ENCODE results near the gene HIRA. TPM values are rescaled to one million over a fixed set of nuclear protein-coding genes. Genes with fewer than 3 reads are reported as not detected.

The HIRA gene
- total RNA-seq, 1 donor = 17.7 TPM

DNA sequence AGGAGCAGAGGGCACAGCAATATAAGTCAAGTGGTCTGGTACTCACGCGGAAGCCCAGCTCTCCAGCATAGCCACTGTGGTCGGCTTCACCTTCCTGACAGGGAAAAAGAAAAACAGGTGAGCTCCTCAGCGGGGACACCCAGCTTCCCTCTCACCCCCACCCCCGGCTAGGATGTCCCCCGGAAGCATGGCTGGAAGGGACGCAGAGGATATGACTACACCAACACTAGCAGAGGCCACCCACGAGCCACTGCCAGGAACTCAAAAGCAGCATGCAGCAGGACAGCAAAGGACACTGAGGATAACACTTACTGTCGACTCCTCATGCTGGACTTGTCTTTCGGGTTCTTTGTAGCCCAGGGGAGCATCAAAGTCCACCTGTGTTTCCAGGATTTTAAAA, 25.0 kb upstream of the HIRA start:
- TF ChIP-seq, protein P1, sequence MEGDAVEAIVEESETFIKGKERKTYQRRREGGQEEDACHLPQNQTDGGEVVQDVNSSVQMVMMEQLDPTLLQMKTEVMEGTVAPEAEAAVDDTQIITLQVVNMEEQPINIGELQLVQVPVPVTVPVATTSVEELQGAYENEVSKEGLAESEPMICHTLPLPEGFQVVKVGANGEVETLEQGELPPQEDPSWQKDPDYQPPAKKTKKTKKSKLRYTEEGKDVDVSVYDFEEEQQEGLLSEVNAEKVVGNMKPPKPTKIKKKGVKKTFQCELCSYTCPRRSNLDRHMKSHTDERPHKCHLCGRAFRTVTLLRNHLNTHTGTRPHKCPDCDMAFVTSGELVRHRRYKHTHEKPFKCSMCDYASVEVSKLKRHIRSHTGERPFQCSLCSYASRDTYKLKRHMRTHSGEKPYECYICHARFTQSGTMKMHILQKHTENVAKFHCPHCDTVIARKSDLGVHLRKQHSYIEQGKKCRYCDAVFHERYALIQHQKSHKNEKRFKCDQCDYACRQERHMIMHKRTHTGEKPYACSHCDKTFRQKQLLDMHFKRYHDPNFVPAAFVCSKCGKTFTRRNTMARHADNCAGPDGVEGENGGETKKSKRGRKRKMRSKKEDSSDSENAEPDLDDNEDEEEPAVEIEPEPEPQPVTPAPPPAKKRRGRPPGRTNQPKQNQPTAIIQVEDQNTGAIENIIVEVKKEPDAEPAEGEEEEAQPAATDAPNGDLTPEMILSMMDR (IDR thresholded peaks at IDR 0.05; ENCODE audit: insufficient read depth, low read length) = no peak
- no peak for DNase-seq (ENCODE audit: low read depth)
- H3K4me3 ChIP-seq (ENCODE audit: low read depth, low read length) = no peak overlapping the region

- H3K4me3 ChIP-seq (ENCODE audit: low read depth, low read length) = no peak overlapping the region
- TF ChIP-seq, protein P1 (IDR thresholded peaks at IDR 0.05; ENCODE audit: insufficient read depth, low read length) = no peak
- DNase-seq (ENCODE audit: low read depth) = no peak
These were observed 24.2 kb upstream of the HIRA start for GRCh38 chr22:19455585-19456370.

DNA sequence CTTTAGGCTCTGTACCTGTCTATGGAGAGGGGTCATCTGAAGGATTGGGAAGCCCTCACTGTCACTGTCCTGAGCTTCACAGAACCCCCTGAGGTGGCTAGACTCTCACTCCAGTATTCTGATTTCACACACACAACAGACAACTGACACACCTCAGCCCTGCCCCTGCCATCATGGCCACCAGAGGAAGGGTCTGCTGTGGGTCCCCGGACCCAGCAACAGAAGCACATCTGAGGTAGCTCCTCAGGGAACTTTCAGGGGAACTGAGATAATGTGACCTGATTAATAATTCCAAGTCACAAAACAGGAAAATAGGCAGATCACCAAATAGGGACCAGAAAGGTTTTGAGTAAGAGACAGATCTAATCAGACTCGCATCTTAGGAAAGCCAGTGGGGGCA, 23.5 kb upstream of the HIRA start:
- TF ChIP-seq, protein P1 (IDR thresholded peaks at IDR 0.05; ENCODE audit: insufficient read depth, low read length) = no peak
- H3K4me3 ChIP-seq (ENCODE audit: low read depth, low read length) = no peak overlapping the region
- DNase-seq (ENCODE audit: low read depth) = no peak

DNA sequence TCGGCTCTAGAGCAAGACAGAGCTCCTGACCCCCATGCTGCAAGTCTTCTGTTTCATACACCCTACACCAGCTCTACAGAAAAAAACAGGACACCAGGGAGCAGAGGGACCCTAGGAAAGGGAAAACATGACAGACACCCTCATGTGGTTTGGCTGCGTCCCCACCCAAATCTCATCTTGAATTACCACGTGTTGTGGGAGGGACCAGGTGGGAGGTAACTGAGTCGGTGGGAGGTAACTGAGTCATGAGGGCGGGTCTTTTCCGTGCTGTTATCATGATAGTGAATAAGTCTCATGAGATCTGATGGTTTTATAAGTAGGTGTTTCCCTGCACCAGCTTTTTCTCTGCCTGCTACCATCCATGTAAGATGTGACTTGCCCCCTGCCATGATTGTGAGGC, 22.6 kb upstream of the HIRA start:
- DNase-seq (ENCODE audit: low read depth) = no peak

DNA sequence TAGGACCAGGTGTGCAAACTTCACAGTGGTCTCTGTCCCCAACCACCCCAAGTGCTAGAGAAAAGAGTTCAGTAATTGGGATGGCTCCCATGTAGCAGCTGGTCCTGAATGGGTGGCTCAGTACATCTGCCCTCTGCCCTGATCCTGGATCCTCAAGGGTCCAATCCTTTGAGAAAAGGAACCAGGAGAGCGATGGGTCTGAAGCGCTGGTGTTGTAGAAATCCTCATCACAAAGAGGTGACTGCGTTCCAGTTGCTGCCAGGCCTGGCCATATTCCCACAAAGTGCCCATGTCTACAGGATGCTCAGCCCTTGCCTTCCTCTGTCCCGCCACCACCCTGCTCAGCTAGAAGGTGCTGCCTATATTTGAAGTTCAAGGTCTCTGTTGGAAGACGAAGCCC, 22.2 kb upstream of the HIRA start:
- TF ChIP-seq, protein P1 (IDR thresholded peaks at IDR 0.05; ENCODE audit: insufficient read depth, low read length) = no peak
- no peak for DNase-seq (ENCODE audit: low read depth)
- no peak overlapping the region for H3K4me3 ChIP-seq (ENCODE audit: low read depth, low read length)

More for the DNA sequence above, 22.6 kb upstream of the HIRA start:
- TF ChIP-seq, protein P1 (IDR thresholded peaks at IDR 0.05; ENCODE audit: insufficient read depth, low read length) = no peak
- no peak overlapping the region for H3K4me3 ChIP-seq (ENCODE audit: low read depth, low read length)

DNA sequence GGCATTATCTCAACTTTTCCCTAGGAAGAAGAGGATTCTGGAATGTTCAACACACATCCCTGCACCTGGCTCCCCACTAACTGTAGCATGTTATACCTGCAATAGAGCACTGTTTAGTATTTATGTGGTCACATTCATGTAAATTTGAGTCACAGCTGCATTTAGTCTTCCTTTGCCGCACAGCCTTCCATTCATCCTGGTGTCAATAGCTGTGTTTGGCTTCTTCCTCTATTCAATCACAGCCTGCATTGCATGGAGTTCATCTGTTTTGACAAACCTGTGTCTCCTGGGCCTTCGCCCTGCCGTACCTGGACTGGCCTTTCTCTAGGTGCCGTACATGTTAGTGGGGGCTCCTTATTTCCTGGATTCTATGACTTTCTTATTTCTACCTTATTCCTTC, 20.0 kb upstream of the HIRA start:
- no peak for DNase-seq (ENCODE audit: low read depth)
- TF ChIP-seq, protein P1 (IDR thresholded peaks at IDR 0.05; ENCODE audit: insufficient read depth, low read length) = no peak
- no peak overlapping the region for H3K4me3 ChIP-seq (ENCODE audit: low read depth, low read length)

Data from fibroblast of the aortic adventitia (primary cell).